Measurements from ENCODE around the gene TUFM.

GRCh38 chr16:28883221-28883996, 37.3 kb upstream of the TUFM start:
- TF ChIP-seq CTCF (IDR thresholded peaks at IDR 0.05) (no peak), POLR2A (IDR thresholded peaks at IDR 0.05) (no peak)
